ENCODE data around the gene ULK4.
A peak's percentile ranks its signal among the peaks of the same experiment; 100 is the strongest.
"Not testable (repeated sequence)": the region's sequence is repeated elsewhere in the genome, so short reads cannot be mapped to it uniquely, and the experiment has no call there.

The ULK4 gene

GRCh38 chr3:41565948-41566514 lies 395.9 kb downstream of the ULK4 start:
- DNase-seq (ENCODE audit: low read depth): no peak
- H3K4me3 ChIP-seq (ENCODE audit: low read depth, low read length): no peak overlapping the region
- no peak for TF ChIP-seq CTCF (IDR thresholded peaks at IDR 0.05; ENCODE audit: control insufficient read depth, extremely low read depth, insufficient read depth)

- no peak for DNase-seq (ENCODE audit: low read depth)
- no peak for TF ChIP-seq CTCF (IDR thresholded peaks at IDR 0.05; ENCODE audit: control insufficient read depth, extremely low read depth, insufficient read depth)
Measured at GRCh38 chr3:41565003-41565402, 396.9 kb downstream of the ULK4 start.

GRCh38 chr3:41556245-41556644 lies 405.7 kb downstream of the ULK4 start:
- not testable (repeated sequence) for H3K4me3 ChIP-seq (ENCODE audit: low read depth, low read length); DNase-seq (ENCODE audit: low read depth)

More at GRCh38 chr3:41565003-41565402, 396.9 kb downstream of the ULK4 start:
- no peak overlapping the region for H3K4me3 ChIP-seq (ENCODE audit: low read depth, low read length)

- DNase-seq (ENCODE audit: low read depth): peak; percentile 61
- H3K4me3 ChIP-seq (ENCODE audit: low read depth, low read length): no peak overlapping the region
- TF ChIP-seq CTCF (IDR thresholded peaks at IDR 0.05; ENCODE audit: control insufficient read depth, extremely low read depth, insufficient read depth): no peak
Measured at GRCh38 chr3:41532976-41533375, 428.9 kb downstream of the ULK4 start.

- H3K4me3 ChIP-seq (ENCODE audit: low read depth, low read length): no peak overlapping the region
- no peak for TF ChIP-seq CTCF (IDR thresholded peaks at IDR 0.05; ENCODE audit: control insufficient read depth, extremely low read depth, insufficient read depth)
- no peak for DNase-seq (ENCODE audit: low read depth)
Measured at GRCh38 chr3:41526995-41527573, 434.8 kb downstream of the ULK4 start.

- no peak overlapping the region for H3K4me3 ChIP-seq (ENCODE audit: low read depth, low read length)
- DNase-seq (ENCODE audit: low read depth): no peak
- TF ChIP-seq CTCF (IDR thresholded peaks at IDR 0.05; ENCODE audit: control insufficient read depth, extremely low read depth, insufficient read depth): no peak
Measured at GRCh38 chr3:41525303-41526064, 436.4 kb downstream of the ULK4 start.

- no peak overlapping the region for H3K4me3 ChIP-seq (ENCODE audit: low read depth, low read length)
- no peak for DNase-seq (ENCODE audit: low read depth)
- TF ChIP-seq CTCF (IDR thresholded peaks at IDR 0.05; ENCODE audit: control insufficient read depth, extremely low read depth, insufficient read depth): no peak
Measured at GRCh38 chr3:41523897-41524296, 438.0 kb downstream of the ULK4 start.

Data from LNCaP clone FGC (cell line).